GM12878 (cell line): Measurements from ENCODE around the gene OSTN. TPM values are rescaled to one million over a fixed set of nuclear protein-coding genes. Genes with fewer than 3 reads are reported as not detected.

Experiments used
- ATAC-seq: fragments of 200-7000 bp; cut with Tn5 transposase; 3 replicates; pipeline ENCODE4 v1.9.1; 2020; ENCODE audit warnings: mild to moderate bottlenecking, moderate library complexity
- BruUV-seq: library from RNA; stranded (reverse); fragments of 400-500 nt; replicated peaks from 2 replicates; lab custom pipeline; 2021; lab: Mats Ljungman, UMichigan
- CTCF ChIA-PET: fragments of 300-600 bp; sonication (Branson Sonifier 250); formaldehyde crosslinking; extraction: SDS; loops from one replicate; lab custom pipeline; 2021; ENCODE audit warnings: inconsistent platforms; lab: Yijun Ruan, JAX
- POLR2A ChIA-PET: fragments of 350-600 bp; formaldehyde crosslinking; extraction: SDS; loops from one replicate; lab custom pipeline; 2021; ENCODE audit warnings: inconsistent platforms; lab: Charles Lee
- RAD21 ChIA-PET: fragments of 300-600 bp; sonication (Branson Sonifier 250); formaldehyde crosslinking; loops from one replicate; lab custom pipeline; 2023; ENCODE audit warnings: antibody characterized with exemption; ENCODE audit not compliant: unreplicated experiment; lab: Charles Lee
- SMC1A ChIA-PET: fragments of 300-600 bp; sonication (Branson Sonifier 250); formaldehyde crosslinking; loops from one replicate; lab custom pipeline; 2023; ENCODE audit not compliant: unreplicated experiment, uncharacterized antibody; lab: Charles Lee
- DNase-seq: peaks from one replicate; pipeline ENCODE4 v3.0.0-alpha.2; 2011; ENCODE audit warnings: low read depth, low spot score
- FAIRE-seq: peaks from 3 replicates; lab custom pipeline; 2011; peaks lifted over from hg19 to GRCh38; lab: Jason Lieb, UNC
- H2AFZ ChIP-seq: 2 replicates; pipeline ENCODE4 v1.6.0; 2011; ENCODE audit warnings: low read depth, low read length, control low read depth; ENCODE audit not compliant: control insufficient read depth
- H3K27ac ChIP-seq: 2 replicates; pipeline ENCODE4 v1.5.1; 2011; ENCODE audit warnings: control low read depth; ENCODE audit not compliant: control insufficient read depth, insufficient read depth
- H3K27me3 ChIP-seq, 2 experiments: replicated peaks in 1 of 2; 2 replicates each; pipeline versions ENCODE4 v1.6.0 to v1.6.1; 2011; ENCODE audit warnings: low read length in 1 of 2; ENCODE audit not compliant: control insufficient read depth in 2 of 2, insufficient read depth in 2 of 2
- H3K36me3 ChIP-seq, 2 experiments: 2 replicates each; pipeline ENCODE4 v1.5.1; 2011; ENCODE audit warnings: low read length in 1 of 2; ENCODE audit not compliant: control insufficient read depth in 2 of 2, insufficient read depth in 2 of 2
- H3K4me1 ChIP-seq: 2 replicates; pipeline ENCODE4 v1.6.1; 2011; ENCODE audit warnings: mild to moderate bottlenecking, low read length, moderate library complexity, mixed read lengths; ENCODE audit not compliant: control insufficient read depth, insufficient read depth
- H3K4me2 ChIP-seq: 2 replicates; pipeline ENCODE4 v1.6.0; 2011; ENCODE audit warnings: control low read depth; ENCODE audit not compliant: control insufficient read depth, insufficient read depth
- H3K4me3 ChIP-seq: fragments of 200-600 bp; sonication (generic); 2 replicates; pipeline ENCODE4 v1.5.1; 2016
- H3K79me2 ChIP-seq: 2 replicates; pipeline ENCODE4 v1.6.0; 2011; ENCODE audit warnings: low read length; ENCODE audit not compliant: control insufficient read depth, insufficient read depth
- H3K9ac ChIP-seq: 2 replicates; pipeline ENCODE4 v1.8.0; 2011; ENCODE audit warnings: low read length, control low read depth, mixed read lengths; ENCODE audit not compliant: control insufficient read depth, insufficient read depth
- H3K9me3 ChIP-seq: replicated peaks from 3 replicates; pipeline ENCODE4 v1.5.1; 2011; ENCODE audit warnings: mild to moderate bottlenecking, low read length; ENCODE audit not compliant: control insufficient read depth, insufficient read depth
- H4K20me1 ChIP-seq: 2 replicates; pipeline ENCODE4 v1.6.0; 2011; ENCODE audit not compliant: control insufficient read depth, insufficient read depth
- ATF3 ChIP-seq: IDR thresholded peaks from 2 replicates; pipeline ENCODE4 v1.6.1; 2011; ENCODE audit warnings: low read depth, mild to moderate bottlenecking, low read length, moderate library complexity, borderline replicate concordance; ENCODE audit errors: extremely low read depth
- BACH1 ChIP-seq: fragments of 450-650 bp; IDR thresholded peaks from 2 replicates; pipeline ENCODE4 v1.6.1; 2017; ENCODE audit warnings: mild to moderate bottlenecking, borderline replicate concordance
- BCL11A ChIP-seq: IDR thresholded peaks from 2 replicates; pipeline ENCODE4 v1.6.1; 2011; ENCODE audit warnings: low read depth, low read length
- CBX5 ChIP-seq: sonication (generic); IDR thresholded peaks from 2 replicates; pipeline ENCODE4 v1.6.1; 2016; ENCODE audit warnings: low read depth, moderate library complexity, mild to moderate bottlenecking, inconsistent platforms
- CHD4 ChIP-seq: fragments of 200-600 bp; sonication (generic); IDR thresholded peaks from 2 replicates; pipeline ENCODE4 v1.6.1; 2016; ENCODE audit warnings: mild to moderate bottlenecking
- EED ChIP-seq: sonication (generic); IDR thresholded peaks from 2 replicates; pipeline ENCODE4 v1.6.1; 2016; ENCODE audit warnings: antibody characterized with exemption, low read depth
- GABPA ChIP-seq: IDR thresholded peaks from 2 replicates; pipeline ENCODE4 v1.6.1; 2014; ENCODE audit warnings: antibody characterized with exemption, low read depth, mild to moderate bottlenecking, inconsistent platforms
- HDGF ChIP-seq: fragments of 450-650 bp; IDR thresholded peaks from 2 replicates; pipeline ENCODE4 v1.6.1; 2016; ENCODE audit warnings: antibody characterized with exemption
- MEF2A ChIP-seq: IDR thresholded peaks from 2 replicates; pipeline ENCODE4 v1.6.1; 2011; ENCODE audit warnings: low read depth, mild to moderate bottlenecking, low read length, moderate library complexity; ENCODE audit not compliant: insufficient read depth
- NFIC ChIP-seq: IDR thresholded peaks from 2 replicates; pipeline ENCODE4 v1.6.1; 2012; ENCODE audit warnings: low read depth, mild to moderate bottlenecking, inconsistent platforms, low read length, moderate library complexity
- RBBP5 ChIP-seq: fragments of 200-600 bp; sonication (generic); conservative IDR thresholded peaks from 2 replicates; pipeline ENCODE4 v1.6.1; 2016
- SMAD5 ChIP-seq: IDR thresholded peaks from 2 replicates; pipeline ENCODE4 v1.6.1; 2016; ENCODE audit warnings: antibody characterized with exemption, low read depth
- TARDBP ChIP-seq: IDR thresholded peaks from 2 replicates; pipeline ENCODE4 v1.6.1; 2016; ENCODE audit warnings: borderline replicate concordance
- TCF12 ChIP-seq: IDR thresholded peaks from 2 replicates; pipeline ENCODE4 v1.6.1; 2011; ENCODE audit warnings: low read depth, mild to moderate bottlenecking, low read length
- WGBS: methylation state at CpG from one replicate; pipeline ENCODE4 v1.1.6; 2016; ENCODE audit warnings: low lambda C conversion rate; ENCODE audit not compliant: insufficient replicate concordance, insufficient coverage; ENCODE audit errors: missing lambda C conversion rate; 5-methylcytosine and 5-hydroxymethylcytosine counted together
- in situ Hi-C: fragments of 300-500 bp; cut with MboI; formaldehyde crosslinking; loops from 9 replicates; pipeline ENCODE4 v1.14.3; 2018; ENCODE audit warnings: mixed read lengths
- intact Hi-C: fragments of 100-400 bp; cut with micrococcal nuclease; formaldehyde crosslinking; loops from one replicate; pipeline ENCODE4 v1.14.2; 2022; ENCODE audit not compliant: unreplicated experiment
- polyA plus RNA-seq, 11 experiments: library from polyadenylated mRNA; depleted of rRNA in 4 of 11; unstranded in 6 of 11; stranded (reverse) in 5 of 11; fragments of >200 nt; fragmentation: Nextera tagmentation in 4 of 11; fragmentation: Illumina TruSeq in 1 of 11; extraction: Ambion mirVana in 4 of 11; extraction: Trizol in 1 of 11; gene quantifications; 1 replicate in 1 of 11; 2 replicates in 10 of 11; pipeline versions ENCODE4 v1.2.1 to v1.2.3, GENCODE V29; 2011 to 2016; ENCODE audit warnings: inconsistent platforms in 2 of 11, missing spikeins in 2 of 11, low read depth in 1 of 11
- total RNA-seq, 4 experiments: library from RNA; depleted of rRNA in 3 of 4; stranded (reverse); fragments of >200 nt in 3 of 4; fragmentation: Illumina TruSeq in 1 of 4; extraction: Trizol in 1 of 4; gene quantifications; 2 replicates each; pipeline versions ENCODE4 v1.2.1 to v1.2.3, GENCODE V29; 2013 to 2021
- TF ChIP-seq, protein P1 (sequence below): IDR thresholded peaks from 2 replicates; pipeline ENCODE4 v1.6.1; 2011; ENCODE audit warnings: borderline replicate concordance, low read depth, mild to moderate bottlenecking, moderate library complexity, mixed read lengths, low read length; ENCODE audit not compliant: insufficient read depth; ENCODE audit errors: extremely low read length
- TF ChIP-seq, protein P2 (sequence below): fragments of 450-650 bp; IDR thresholded peaks from 2 replicates; pipeline ENCODE4 v1.6.1; 2014; ENCODE audit warnings: mild to moderate bottlenecking

The OSTN gene
- total and polyA plus RNA-seq, 10 of the 15 experiments (the other 5 are each of a cell fraction or from before 2014, with no cell fraction given): 0.04 to 0.27 (median 0.06) TPM; not detected in 6

DNA sequence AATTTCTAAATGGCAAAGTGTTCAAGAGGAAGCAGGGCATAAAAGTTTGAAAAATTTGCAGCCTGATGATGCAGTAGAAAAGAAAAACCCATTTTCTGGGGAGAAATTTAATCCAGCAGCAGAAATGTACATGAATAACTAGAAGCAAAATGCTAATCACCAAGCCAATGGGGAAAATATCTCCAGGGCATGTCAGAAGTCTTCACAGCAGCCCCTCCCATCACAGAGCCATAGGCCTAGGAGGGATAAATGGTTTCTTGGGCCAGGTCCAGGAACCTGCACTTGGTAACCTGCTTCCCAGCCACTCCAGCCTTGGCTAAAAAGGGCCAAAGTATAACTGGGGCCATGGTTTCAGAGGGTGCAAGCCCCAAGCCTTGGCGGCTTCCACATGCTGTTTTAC lies 22.6 kb downstream of the OSTN start:
- no peak for DNase-seq
- in situ Hi-C loops: no loop called here
- no peak for ATAC-seq
- no peak overlapping the region for H3K4me2 ChIP-seq
- RAD21 ChIA-PET: no interaction called here
- 82% methylated on average over 1 of the region's 1 CpG for WGBS
- intact Hi-C loops: no loop called here
- POLR2A ChIA-PET: no interaction called here
- no peaks in the 10 kb centered on the region for H3K79me2 ChIP-seq
- no peaks in the 10 kb centered on the region; the same call in 2 of the 3 replicates for H3K9me3 ChIP-seq
- CTCF ChIA-PET: no interaction called here
- no peak overlapping the region for H3K27ac ChIP-seq
- H3K4me1 ChIP-seq: no peaks in the 10 kb centered on the region
- H3K27me3 ChIP-seq: no peaks in the 10 kb centered on the region
- H3K36me3 ChIP-seq: no peaks in the 10 kb centered on the region
- no peak overlapping the region for H3K9ac ChIP-seq
- no peak for FAIRE-seq
- SMC1A ChIA-PET: no interaction called here
- H3K4me3 ChIP-seq: no peak overlapping the region
- no TSS peak for BruUV-seq
- TF ChIP-seq TCF12 (no peak), CHD4 (no peak), BCL11A (no peak), BACH1 (no peak), EED (no peak), CBX5 (no peak), RBBP5 (no peak), NFIC (no peak), GABPA (no peak), TARDBP (no peak), HDGF (no peak), ATF3 (no peak), SMAD5 (no peak), MEF2A (no peak)
- TF ChIP-seq, protein P1, sequence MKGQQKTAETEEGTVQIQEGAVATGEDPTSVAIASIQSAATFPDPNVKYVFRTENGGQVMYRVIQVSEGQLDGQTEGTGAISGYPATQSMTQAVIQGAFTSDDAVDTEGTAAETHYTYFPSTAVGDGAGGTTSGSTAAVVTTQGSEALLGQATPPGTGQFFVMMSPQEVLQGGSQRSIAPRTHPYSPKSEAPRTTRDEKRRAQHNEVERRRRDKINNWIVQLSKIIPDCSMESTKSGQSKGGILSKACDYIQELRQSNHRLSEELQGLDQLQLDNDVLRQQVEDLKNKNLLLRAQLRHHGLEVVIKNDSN: no peak
- TF ChIP-seq, protein P2, sequence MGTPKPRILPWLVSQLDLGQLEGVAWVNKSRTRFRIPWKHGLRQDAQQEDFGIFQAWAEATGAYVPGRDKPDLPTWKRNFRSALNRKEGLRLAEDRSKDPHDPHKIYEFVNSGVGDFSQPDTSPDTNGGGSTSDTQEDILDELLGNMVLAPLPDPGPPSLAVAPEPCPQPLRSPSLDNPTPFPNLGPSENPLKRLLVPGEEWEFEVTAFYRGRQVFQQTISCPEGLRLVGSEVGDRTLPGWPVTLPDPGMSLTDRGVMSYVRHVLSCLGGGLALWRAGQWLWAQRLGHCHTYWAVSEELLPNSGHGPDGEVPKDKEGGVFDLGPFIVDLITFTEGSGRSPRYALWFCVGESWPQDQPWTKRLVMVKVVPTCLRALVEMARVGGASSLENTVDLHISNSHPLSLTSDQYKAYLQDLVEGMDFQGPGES: no peak
- no peak overlapping the region for H2AFZ ChIP-seq
- H4K20me1 ChIP-seq: no peaks in the 10 kb centered on the region
